Limb (tissue), 2 donors: Measurements from ENCODE around the gene THADA.

ENCODE experiments used
- DNase-seq, 2 donors: peaks; one replicate each; pipeline ENCODE4 v3.0.0-alpha.2; 2016; ENCODE audit errors: extremely low spot score in 2 of 2

THADA gene

DNA sequence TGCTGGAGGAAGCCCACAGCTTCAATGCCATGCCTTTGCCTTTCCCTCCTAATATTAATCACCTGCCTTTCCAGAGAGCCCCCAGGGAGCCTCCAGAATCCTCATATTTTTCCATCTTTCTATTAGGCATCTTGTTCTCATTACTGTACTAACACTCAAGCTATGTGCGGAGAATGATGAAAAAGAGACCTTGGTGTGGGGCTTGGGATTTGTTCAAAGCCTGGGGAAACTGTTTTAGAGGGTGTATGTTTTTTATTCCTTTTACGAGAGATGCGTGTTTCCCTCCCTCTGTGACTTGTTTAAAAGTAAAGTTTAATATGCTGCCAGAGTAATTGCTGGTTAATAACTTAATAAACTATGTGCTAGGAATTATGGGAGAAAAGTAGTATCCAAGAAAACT is 267.0 kb downstream of the THADA start:
- no peak for DNase-seq

DNA sequence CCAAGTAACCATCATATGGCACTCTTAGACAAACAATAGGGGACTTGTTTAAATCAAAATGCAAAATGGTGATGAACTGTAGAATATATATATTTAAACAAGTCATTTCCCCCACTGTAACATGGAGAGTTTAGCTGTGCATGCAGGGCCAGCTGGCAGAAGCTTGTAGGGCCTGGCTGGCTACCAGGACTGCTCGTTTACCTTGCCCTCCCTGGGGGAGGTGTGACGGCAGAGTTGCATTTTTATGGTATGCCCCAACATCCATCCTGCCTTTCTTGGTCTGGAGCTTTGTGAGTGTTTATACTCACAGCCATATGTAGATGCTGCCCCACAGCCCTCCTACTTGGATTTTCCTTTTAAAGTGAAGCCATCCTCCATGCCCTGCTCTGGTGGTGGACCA is 267.7 kb downstream of the THADA start:
- peak in 1 of 2 donors; percentile 89 for DNase-seq

DNA sequence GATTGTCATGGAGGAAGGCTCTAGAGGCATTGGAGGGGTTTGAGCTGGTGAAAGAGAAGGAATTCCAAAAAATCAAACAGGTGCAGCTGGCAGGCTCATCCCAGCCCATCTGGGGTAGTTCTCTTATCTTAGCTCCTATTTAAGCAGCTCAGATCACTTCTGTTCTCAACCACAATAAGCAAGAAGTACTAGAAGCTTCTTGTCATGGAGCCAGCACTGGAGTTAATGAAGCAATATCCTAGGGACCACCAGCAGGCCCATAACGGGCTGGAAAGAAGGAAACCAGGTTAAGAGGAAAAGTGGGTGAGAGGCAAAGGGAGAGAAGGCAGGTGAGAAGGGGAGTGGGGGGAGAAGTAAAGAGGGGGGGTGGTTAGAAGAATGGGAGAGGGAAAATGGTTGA is 268.7 kb downstream of the THADA start:
- no peak for DNase-seq

DNA sequence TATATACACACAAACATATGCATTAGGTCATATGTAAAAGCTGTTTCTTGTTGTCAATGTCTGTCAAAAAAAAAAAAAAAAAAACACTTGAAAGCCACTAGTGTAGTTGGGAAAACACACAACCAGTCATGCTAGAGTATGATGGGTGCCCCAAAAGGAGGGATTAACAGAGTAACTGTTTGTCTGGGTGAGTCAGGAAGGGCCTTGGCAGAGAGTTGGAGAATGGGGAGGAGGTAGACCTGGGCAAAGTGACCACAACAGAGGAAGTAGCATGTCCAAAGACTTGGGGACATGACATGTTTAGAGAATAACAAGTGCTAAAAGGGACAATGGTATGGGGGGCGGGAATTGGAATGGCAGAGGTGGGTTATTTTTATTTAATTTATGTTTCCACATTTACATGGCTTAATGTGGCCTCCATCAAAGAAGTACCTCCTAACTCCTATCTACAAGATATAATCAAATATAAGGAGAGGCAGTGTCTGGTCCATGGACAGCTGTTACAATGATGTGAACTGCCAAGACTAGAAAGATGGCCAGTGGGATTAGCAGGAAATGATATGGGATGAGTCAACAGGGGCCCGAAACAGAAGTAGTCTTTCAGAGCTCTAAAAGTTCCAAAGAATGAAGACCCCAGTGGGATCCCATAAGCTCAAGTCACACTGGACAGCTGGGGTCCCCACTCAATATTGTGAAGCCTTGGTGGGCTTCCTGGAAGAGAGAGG is 269.6 kb downstream of the THADA start:
- no peak for DNase-seq

DNA sequence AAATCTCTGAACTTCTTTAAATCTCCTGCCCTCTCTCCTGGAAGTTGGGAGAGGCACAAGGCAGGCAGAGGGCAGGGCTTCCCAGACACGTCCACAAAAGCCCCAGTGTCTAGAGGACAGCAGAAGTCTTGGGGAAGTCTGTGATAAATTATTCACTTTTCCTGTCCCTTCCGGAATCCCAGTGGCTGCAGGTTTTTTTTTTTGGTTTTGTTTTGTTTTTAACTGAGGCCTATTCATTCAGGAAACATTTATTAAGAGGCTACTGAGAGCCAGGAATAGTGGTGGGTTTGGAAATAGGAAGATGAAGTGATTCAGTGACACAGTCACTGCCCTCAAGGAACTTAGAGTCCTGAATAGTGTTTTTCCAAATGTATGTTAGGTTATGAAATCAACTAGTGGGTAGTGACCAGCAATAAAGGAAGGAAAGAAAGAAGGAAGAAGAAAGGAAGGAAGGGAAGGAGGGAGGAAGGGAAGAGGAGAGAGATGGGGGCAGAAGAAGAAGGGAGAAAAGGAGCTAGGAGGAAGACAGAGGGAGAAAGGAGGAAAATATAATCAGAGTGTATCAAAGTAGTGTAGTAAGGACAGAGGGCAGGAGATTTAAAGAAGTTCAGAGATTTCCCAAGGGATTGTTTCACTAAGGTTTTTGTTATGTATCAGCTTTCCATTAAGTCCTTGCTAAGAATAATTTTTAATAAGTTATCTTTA is 270.6 kb downstream of the THADA start:
- no peak for DNase-seq

GRCh38 chr2:43324259-43325106 is 271.4 kb downstream of the THADA start:
- peak; percentile 62 to 85 for DNase-seq

- DNase-seq, result no peak
Observed at GRCh38 chr2:43323857-43324256, 272.0 kb downstream of the THADA start.

GRCh38 chr2:43321446-43321845 is 274.4 kb downstream of the THADA start:
- no peak for DNase-seq

DNA sequence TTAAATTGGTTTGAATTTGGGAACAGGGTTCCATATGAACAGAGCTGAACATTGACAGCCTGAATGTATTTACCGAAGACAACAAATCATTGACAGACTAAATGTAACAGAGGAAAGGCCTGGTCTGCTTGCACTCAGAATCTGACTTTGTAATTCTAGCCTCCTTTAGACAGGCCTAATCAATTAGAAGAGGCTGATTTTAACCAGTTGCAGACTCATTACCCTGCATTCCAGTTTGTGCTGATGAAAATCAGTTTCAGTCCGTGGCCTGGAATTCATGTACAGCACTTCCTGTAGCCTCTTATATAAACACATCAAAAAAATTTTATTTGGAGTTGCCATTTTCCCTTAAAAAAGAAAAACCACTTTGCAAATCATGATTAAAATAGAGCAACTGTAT is 276.3 kb downstream of the THADA start:
- no peak for DNase-seq

DNA sequence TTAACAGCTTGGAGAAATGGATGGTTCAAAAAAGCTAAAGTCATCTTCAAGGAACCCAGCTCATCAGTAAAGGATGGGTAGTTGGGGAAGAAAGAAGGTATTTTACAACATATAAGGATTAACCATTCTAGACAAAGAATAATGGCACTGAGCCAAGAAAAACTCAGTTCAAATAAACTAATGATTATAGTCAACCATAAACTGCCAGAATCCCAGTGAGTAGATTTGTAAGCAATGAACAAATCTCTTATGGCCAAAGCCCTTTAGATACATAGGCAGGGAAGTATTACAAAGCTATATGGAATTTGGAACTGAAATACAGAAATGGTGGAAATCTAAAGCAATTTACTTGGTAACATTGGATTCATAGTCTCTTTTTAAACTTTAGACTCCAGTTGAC is 277.0 kb downstream of the THADA start:
- no peak for DNase-seq

DNA sequence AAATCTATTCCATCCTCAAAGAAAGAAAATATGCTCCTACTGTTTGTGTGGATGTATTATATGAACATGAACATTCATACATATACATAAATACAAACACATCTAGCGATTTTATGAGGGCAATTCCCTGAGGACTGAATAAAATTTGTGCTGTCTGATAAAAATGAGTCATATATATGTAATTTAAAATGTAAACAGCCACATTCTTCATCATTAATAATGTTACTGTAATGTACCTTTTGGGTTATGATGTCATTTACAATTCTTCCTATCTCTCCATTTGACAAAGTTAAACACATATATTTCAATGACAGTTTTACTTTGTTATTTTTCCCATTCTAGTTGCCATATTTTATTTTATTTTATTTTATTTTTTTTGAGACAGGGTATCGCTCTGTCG is 278.2 kb downstream of the THADA start:
- DNase-seq, result no peak

DNA sequence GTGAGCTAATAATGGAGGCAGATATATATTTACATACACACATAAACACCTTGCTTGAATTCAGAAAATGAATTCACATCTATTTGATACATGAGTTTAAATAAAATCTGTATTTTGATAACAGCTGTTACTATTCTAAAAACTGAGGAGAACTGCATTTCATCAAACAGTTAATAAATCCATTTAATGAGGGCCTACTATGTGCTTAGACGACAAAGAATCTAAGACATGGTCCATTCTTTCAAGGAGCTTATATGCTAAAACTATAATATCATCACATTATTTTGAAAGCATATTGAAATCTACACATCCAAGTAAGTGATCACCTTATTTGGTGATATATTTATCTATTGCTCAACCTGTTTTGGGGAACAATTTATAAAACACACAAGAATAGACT is 278.6 kb downstream of the THADA start:
- DNase-seq, result no peak

- DNase-seq, result no peak
Observed at GRCh38 chr2:43315482-43315881, 280.4 kb downstream of the THADA start.

DNA sequence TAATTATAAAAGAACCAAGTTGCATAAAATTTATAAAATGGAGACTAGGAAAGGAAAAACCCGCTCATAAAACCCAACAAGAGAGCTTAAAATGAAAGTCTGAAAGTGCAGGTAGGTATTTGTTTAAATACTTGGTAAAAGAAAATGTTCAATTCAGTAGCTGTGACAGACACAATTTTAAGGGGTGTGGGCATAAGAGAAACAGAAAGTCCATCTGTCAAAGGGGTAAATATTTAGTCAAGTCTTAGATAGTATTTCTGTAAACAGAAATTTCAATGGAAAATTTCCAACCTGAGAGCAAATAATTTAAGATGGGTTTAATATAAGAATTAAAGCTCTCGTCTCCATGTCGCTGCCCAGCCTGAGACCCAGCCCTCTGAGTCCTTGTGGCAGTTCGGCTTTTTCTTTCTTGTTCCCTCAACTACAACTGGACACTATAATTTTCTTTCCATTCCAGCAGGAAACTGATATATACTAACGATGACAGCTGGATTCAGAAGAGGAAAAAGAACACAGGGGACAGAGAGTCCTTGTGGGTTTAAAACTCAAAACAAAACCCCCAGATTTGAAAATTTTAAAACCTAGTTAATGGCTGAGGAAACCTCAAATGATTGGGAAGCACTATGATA is 281.4 kb downstream of the THADA start:
- DNase-seq, result no peak

GRCh38 chr2:43313642-43314017 is 282.2 kb downstream of the THADA start:
- DNase-seq, result no peak

DNA sequence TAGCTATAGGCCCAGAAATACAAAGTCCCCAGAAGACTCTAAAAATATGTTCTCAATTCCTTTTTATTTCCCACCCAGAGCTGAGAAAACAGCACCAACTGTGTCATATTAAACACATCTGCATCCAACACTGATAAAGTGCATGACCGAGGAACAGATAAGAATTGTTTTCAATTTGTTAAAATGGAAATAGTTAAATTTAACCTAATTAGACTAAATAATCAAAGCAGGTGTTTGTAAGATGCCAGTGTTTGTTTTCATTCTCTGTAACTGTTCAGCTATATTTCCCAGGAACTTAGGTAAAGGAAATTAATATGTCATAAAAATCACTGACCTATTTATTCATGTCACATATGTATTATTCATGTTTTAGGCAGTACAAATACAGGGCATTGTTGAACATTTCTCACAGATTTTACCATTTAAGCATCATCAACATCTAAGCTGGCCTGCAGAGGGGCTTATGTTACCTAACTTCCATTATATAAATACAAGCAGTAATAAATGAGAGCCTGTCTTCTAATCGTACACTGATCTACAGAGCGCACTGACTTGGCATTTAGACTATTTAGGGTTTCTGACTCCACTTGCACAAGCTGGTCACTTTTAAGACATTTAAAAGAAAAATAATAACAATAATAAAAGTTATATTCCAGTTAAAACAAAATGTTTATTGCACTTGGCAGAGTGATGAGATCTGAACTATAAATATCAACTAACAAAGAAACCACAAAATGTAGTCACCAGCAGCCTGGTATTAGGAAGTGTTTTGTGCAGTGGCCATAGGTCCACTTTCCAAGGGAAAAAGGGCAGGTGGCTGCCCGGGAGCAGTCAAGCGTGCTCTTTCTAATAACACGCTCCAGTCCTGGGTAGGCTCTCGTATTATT is 282.8 kb downstream of the THADA start:
- no peak for DNase-seq

DNA sequence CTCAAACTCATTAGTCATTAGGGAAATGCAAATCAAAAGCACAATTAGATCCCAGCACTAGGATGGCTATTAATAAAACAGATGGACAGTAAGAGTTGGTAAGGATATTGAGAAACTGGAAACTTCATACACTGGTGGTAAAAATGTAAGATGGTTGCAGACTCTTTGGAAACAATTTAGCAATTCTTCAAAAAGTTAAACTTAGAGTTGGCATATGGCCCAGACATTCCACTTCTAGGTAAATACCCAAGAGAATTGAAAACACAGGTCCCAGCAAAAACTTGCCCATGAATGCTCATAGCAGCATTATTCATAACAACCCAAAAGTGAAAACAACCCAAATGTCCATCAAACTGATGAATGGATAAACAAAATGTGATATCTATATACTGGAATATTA is 284.6 kb downstream of the THADA start:
- no peak for DNase-seq

GRCh38 chr2:43309935-43310334 is 285.9 kb downstream of the THADA start:
- no peak for DNase-seq

- DNase-seq, result no peak
Observed at GRCh38 chr2:43307973-43308372, 287.9 kb downstream of the THADA start.

DNA sequence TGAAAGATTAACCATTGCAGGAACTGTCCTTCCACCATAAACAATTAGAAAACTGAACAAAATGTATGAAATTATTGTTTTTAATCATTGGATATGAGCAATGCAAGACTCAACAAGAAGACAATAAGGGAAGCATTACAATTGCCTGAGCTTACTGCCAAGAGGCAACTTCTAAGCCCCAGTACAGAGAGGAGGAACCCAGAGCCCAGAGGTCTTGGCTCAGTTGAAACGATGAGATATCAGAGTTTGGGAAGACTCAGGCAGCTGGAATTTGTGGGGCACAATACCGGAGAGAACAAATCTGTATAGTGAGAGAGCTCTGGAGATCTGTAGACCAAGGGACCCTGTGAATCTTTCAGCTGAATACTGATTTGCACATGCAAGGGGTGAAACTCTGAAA is 288.8 kb downstream of the THADA start:
- no peak for DNase-seq

- no peak for DNase-seq
Observed at GRCh38 chr2:43306197-43306596, 289.6 kb downstream of the THADA start.
